Body of pancreas (tissue), 4 donors: ENCODE results near the gene NTN5. TPM values are rescaled to one million over a fixed set of nuclear protein-coding genes. Genes with fewer than 3 reads are reported as not detected.
"Not testable (repeated sequence)": the region's sequence is repeated elsewhere in the genome, so short reads cannot be mapped to it uniquely, and the experiment has no call there.

Experiments
- ATAC-seq: fragments of 150-250 bp; one replicate; pipeline ENCODE4 v1.9.1; 2016
- DNase-seq, 4 donors: peaks; one replicate each; pipeline ENCODE4 v3.0.0-alpha.2; 2019
- H3K27ac ChIP-seq, 4 donors: fragments of 200-600 bp; sonication (generic); 1 replicate in 3 of 4; 2 replicates in 1 of 4; pipeline versions ENCODE4 v1.5.1 to v1.6.1; 2016 to 2019; ENCODE audit warnings: mild to moderate bottlenecking in 1 of 4, mixed read lengths in 1 of 4, moderate library complexity in 1 of 4
- H3K27me3 ChIP-seq, 2 donors: fragments of 200-600 bp; sonication (generic); one replicate each; pipeline ENCODE4 v1.6.0; 2016; ENCODE audit warnings: mild to moderate bottlenecking in 1 of 2
- H3K36me3 ChIP-seq, 2 donors: fragments of 200-600 bp; sonication (generic); replicated peaks in 1 of 2; 2 replicates each; pipeline ENCODE4 v1.5.1; 2016; ENCODE audit warnings: low read depth in 2 of 2; ENCODE audit not compliant: insufficient read depth in 1 of 2
- H3K4me1 ChIP-seq: fragments of 200-600 bp; sonication (generic); one replicate; pipeline ENCODE4 v1.6.0; 2016
- H3K4me3 ChIP-seq, 2 donors: fragments of 200-600 bp; sonication (generic); 1 replicate in 1 of 2; 2 replicates in 1 of 2; pipeline ENCODE4 v1.5.1; 2016 to 2019
- H3K9me3 ChIP-seq, 3 donors: fragments of 200-600 bp; sonication (generic); 1 replicate in 2 of 3; 2 replicates in 1 of 3; pipeline ENCODE4 v1.5.1; 2016
- CTCF ChIP-seq, 7 experiments: fragments of 450-650 bp in 4 of 7; fragments of 200-600 bp in 3 of 7; sonication (generic) in 3 of 7; IDR thresholded peaks; one replicate each; pipeline ENCODE4 v1.5.1; 2016 to 2019; ENCODE audit warnings: antibody characterized with exemption in 7 of 7
- POLR2A ChIP-seq, 3 donors: fragments of 450-650 bp; IDR thresholded peaks; one replicate each; pipeline ENCODE4 v1.6.1; 2016; ENCODE audit warnings: antibody characterized with exemption in 3 of 3, mild to moderate bottlenecking in 2 of 3
- WGBS, 2 donors: methylation state at CpG; one replicate each; pipeline ENCODE4 v1.1.5; 2017; 5-methylcytosine and 5-hydroxymethylcytosine counted together
- intact Hi-C: fragments of 100-400 bp; cut with DNase I; formaldehyde crosslinking; loops from one replicate; pipeline ENCODE4 v1.15.1; 2023
- total RNA-seq, 2 donors: library from RNA; depleted of rRNA; stranded (reverse); fragments of >200 nt; gene quantifications; one replicate each; pipeline ENCODE4 v1.1.0, GENCODE V29; 2016

The NTN5 gene
- total RNA-seq, 2 donors from 2014 or later: not detected

GRCh38 chr19:48719263-48720171, 46.7 kb upstream of the NTN5 start, which contains the start of gene MAMSTR:
Gene MAMSTR, minus strand, starts transcription at chr19:48719725. Its CDS starts 694 bp downstream, at chr19:48719031.
- TF ChIP-seq POLR2A (IDR thresholded peaks at IDR 0.05): no peak
- peak in 1 of 7 experiments; percentile 8 for TF ChIP-seq CTCF (IDR thresholded peaks at IDR 0.05)
- Histone ChIP-seq H3K36me3 (no peaks in the 10 kb centered on the region), H3K4me1 (peaks cover 40% of the 10 kb centered on the region), H3K9me3 (no peaks in the 10 kb centered on the region), H3K27me3 (no peaks in the 10 kb centered on the region), H3K4me3 (no peak within 1 kb of the TSS), H3K27ac (peak within 1 kb of the TSS in 3 of 4 donors; percentile 72 to 91 (median 88))
- 58 to 67% methylated on average over 9 to 33 of the region's 33 CpGs for WGBS, 2 donors
- DNase-seq (peak in 1 of 4 donors; percentile 31), ATAC-seq (no peak)
- intact Hi-C loops: no loop called here

GRCh38 chr19:48718711-48719231, 46.0 kb upstream of the NTN5 start:
- WGBS, 2 donors: 47 to 56% methylated on average over 15 of the region's 15 CpGs
- Histone ChIP-seq H3K27ac (no peak overlapping the region), H3K9me3 (no peaks in the 10 kb centered on the region), H3K4me3 (no peak overlapping the region), H3K36me3 (no peaks in the 10 kb centered on the region), H3K27me3 (no peaks in the 10 kb centered on the region), H3K4me1 (peaks cover 41% of the 10 kb centered on the region)
- ATAC-seq (no peak), DNase-seq (no peak)
- intact Hi-C loops: no loop called here
- no peak for TF ChIP-seq POLR2A (IDR thresholded peaks at IDR 0.05)
- TF ChIP-seq CTCF (IDR thresholded peaks at IDR 0.05): no peak

- H3K9me3 ChIP-seq, H3K4me3 ChIP-seq, H3K36me3 ChIP-seq, ATAC-seq, intact Hi-C loops, DNase-seq, H3K27me3 ChIP-seq, H3K27ac ChIP-seq: not testable (repeated sequence)
- 94 to 96% methylated on average over 12 to 13 of the region's 13 CpGs for WGBS, 2 donors
- H3K4me1 ChIP-seq: peaks cover 48% of the 10 kb centered on the region
Observed at GRCh38 chr19:48718106-48718505, 45.3 kb upstream of the NTN5 start.

GRCh38 chr19:48716562-48717291, 43.9 kb upstream of the NTN5 start:
- Histone ChIP-seq H3K4me1 (peaks cover 49% of the 10 kb centered on the region), H3K36me3 (no peaks in the 10 kb centered on the region), H3K4me3 (no peak overlapping the region), H3K9me3 (no peaks in the 10 kb centered on the region), H3K27ac (peak overlapping the region in 3 of 4 donors; percentile 8 to 58 (median 21)), H3K27me3 (no peaks in the 10 kb centered on the region)
- intact Hi-C loops: no loop called here
- ATAC-seq (no peak), DNase-seq (peak in 2 of 4 donors; percentile 20 to 42)
- TF ChIP-seq CTCF (IDR thresholded peaks at IDR 0.05): no peak
- no peak for TF ChIP-seq POLR2A (IDR thresholded peaks at IDR 0.05)
- WGBS, 2 donors: 26 to 27% methylated on average over 20 to 24 of the region's 24 CpGs

GRCh38 chr19:48715681-48716171, 42.9 kb upstream of the NTN5 start:
- intact Hi-C loops: no loop called here
- peaks cover 43% of the 10 kb centered on the region for H3K4me1 ChIP-seq
- WGBS, 2 donors: 83% methylated on average over 15 to 19 of the region's 19 CpGs
- no peaks in the 10 kb centered on the region for H3K36me3 ChIP-seq
- no peaks in the 10 kb centered on the region for H3K9me3 ChIP-seq
- ATAC-seq: no peak
- TF ChIP-seq CTCF (IDR thresholded peaks at IDR 0.05): no peak
- TF ChIP-seq POLR2A (IDR thresholded peaks at IDR 0.05): no peak
- H3K27me3 ChIP-seq: no peaks in the 10 kb centered on the region
- no peak for DNase-seq
- H3K4me3 ChIP-seq: no peak overlapping the region
- H3K27ac ChIP-seq: no peak overlapping the region
